ENCODE measurements around the gene CEBPA.

GRCh38 chr19:33291623-33292534, 10.5 kb downstream of the CEBPA start:
- TF ChIP-seq CTCF (IDR thresholded peaks at IDR 0.05) (no peak), POLR2A (IDR thresholded peaks at IDR 0.05) (no peak)
